ENCODE results near the gene PPA1.
"Not testable (repeated sequence)": the region's sequence is repeated elsewhere in the genome, so short reads cannot be mapped to it uniquely, and the experiment has no call there.

PPA1 gene

GRCh38 chr10:70233109-70233938, at the start of gene PPA1:
Gene PPA1, minus strand, starts transcription at chr10:70233429. Its CDS starts 102 bp downstream, at chr10:70233327.
- DNase-seq (ENCODE audit: low read depth) = peak; percentile 92

GRCh38 chr10:70281609-70282008, 48.4 kb upstream of the PPA1 start:
- DNase-seq (ENCODE audit: low read depth) = no peak

- DNase-seq (ENCODE audit: low read depth) = no peak
Observed at GRCh38 chr10:70280099-70280498, 46.9 kb upstream of the PPA1 start.

- DNase-seq (ENCODE audit: low read depth) = no peak
Observed at GRCh38 chr10:70277396-70278030, 44.3 kb upstream of the PPA1 start.

- peak; percentile 87 for DNase-seq (ENCODE audit: low read depth)
Observed at GRCh38 chr10:70274643-70275042, 41.4 kb upstream of the PPA1 start.

GRCh38 chr10:70272925-70273316, 39.7 kb upstream of the PPA1 start:
- no peak for DNase-seq (ENCODE audit: low read depth)

GRCh38 chr10:70271996-70272924, 39.0 kb upstream of the PPA1 start:
- DNase-seq (ENCODE audit: low read depth) = no peak

GRCh38 chr10:70270952-70271351, 37.7 kb upstream of the PPA1 start:
- DNase-seq (ENCODE audit: low read depth) = no peak

- no peak for DNase-seq (ENCODE audit: low read depth)
Observed at GRCh38 chr10:70269741-70270140, 36.5 kb upstream of the PPA1 start.

GRCh38 chr10:70268376-70268775, 35.1 kb upstream of the PPA1 start:
- DNase-seq (ENCODE audit: low read depth) = no peak

- DNase-seq (ENCODE audit: low read depth) = peak; percentile 91
Observed at GRCh38 chr10:70267161-70267933, 34.1 kb upstream of the PPA1 start.

- DNase-seq (ENCODE audit: low read depth) = no peak
Observed at GRCh38 chr10:70266701-70267100, 33.5 kb upstream of the PPA1 start.

GRCh38 chr10:70266056-70266455, 32.8 kb upstream of the PPA1 start:
- DNase-seq (ENCODE audit: low read depth) = no peak

- DNase-seq (ENCODE audit: low read depth) = no peak
Observed at GRCh38 chr10:70265032-70265689, 31.9 kb upstream of the PPA1 start.

GRCh38 chr10:70260734-70261133, 27.5 kb upstream of the PPA1 start:
- no peak for DNase-seq (ENCODE audit: low read depth)

- DNase-seq (ENCODE audit: low read depth) = no peak
Observed at GRCh38 chr10:70260259-70260658, 27.0 kb upstream of the PPA1 start.

GRCh38 chr10:70258216-70258615, 25.0 kb upstream of the PPA1 start:
- no peak for DNase-seq (ENCODE audit: low read depth)

GRCh38 chr10:70257816-70258215, 24.6 kb upstream of the PPA1 start:
- DNase-seq (ENCODE audit: low read depth) = not testable (repeated sequence)

- DNase-seq (ENCODE audit: low read depth) = no peak
Observed at GRCh38 chr10:70256463-70256862, 23.2 kb upstream of the PPA1 start.

GRCh38 chr10:70255329-70256299, 22.4 kb upstream of the PPA1 start:
- no peak for DNase-seq (ENCODE audit: low read depth)

Measured in stromal cell of bone marrow (primary cell).